SK-N-SH treated with all-trans-retinoic acid at 6 μM for 48 hours (cell line): ENCODE results near the gene DPM3.

Experiments
- ARNTL ChIP-seq: fragments of 450-650 bp; formaldehyde crosslinking; IDR thresholded peaks from 2 replicates; pipeline ENCODE4 v1.5.0; 2020; ENCODE audit warnings: low read depth, mild to moderate bottlenecking, moderate library complexity, borderline replicate concordance
- CREB5 ChIP-seq: fragments of 250-450 bp; sonication (Bioruptor Pico); IDR thresholded peaks from 2 replicates; pipeline ENCODE4 v1.5.1; 2020; ENCODE audit warnings: low read depth, mild to moderate bottlenecking, moderate library complexity
- CSDC2 ChIP-seq: fragments of 250-450 bp; sonication (Bioruptor Pico); IDR thresholded peaks from 2 replicates; pipeline ENCODE4 v1.5.0; 2020; ENCODE audit warnings: mild to moderate bottlenecking, moderate library complexity
- ISL1 ChIP-seq: fragments of 250-450 bp; sonication (Bioruptor Pico); IDR thresholded peaks from 2 replicates; pipeline ENCODE4 v2.1.2; 2022; ENCODE audit warnings: mild to moderate bottlenecking, moderate library complexity
- PATZ1 ChIP-seq: fragments of 250-450 bp; sonication (Bioruptor Pico); IDR thresholded peaks from 2 replicates; pipeline ENCODE4 v1.8.0; 2020; ENCODE audit warnings: mild to moderate bottlenecking, moderate library complexity, borderline replicate concordance
- RARB ChIP-seq: fragments of 250-450 bp; sonication (Bioruptor Pico); IDR thresholded peaks from 2 replicates; pipeline ENCODE4 v1.8.0; 2021; ENCODE audit warnings: mild to moderate bottlenecking, moderate library complexity
- SNAI2 ChIP-seq: fragments of 250-450 bp; sonication (Bioruptor Pico); IDR thresholded peaks from 2 replicates; pipeline ENCODE4 v1.5.0; 2020; ENCODE audit warnings: mild to moderate bottlenecking, moderate library complexity
- TOX ChIP-seq: fragments of 250-450 bp; sonication (Bioruptor Pico); IDR thresholded peaks from 2 replicates; pipeline ENCODE4 v1.8.0; 2021; ENCODE audit warnings: mild to moderate bottlenecking, moderate library complexity, borderline replicate concordance
- ZFP3 ChIP-seq: fragments of 250-450 bp; sonication (Bioruptor Pico); IDR thresholded peaks from 2 replicates; pipeline ENCODE4 v1.5.0; 2020; ENCODE audit warnings: mild to moderate bottlenecking, moderate library complexity
- ZFP30 ChIP-seq: fragments of 450-650 bp; formaldehyde crosslinking; IDR thresholded peaks from 2 replicates; pipeline ENCODE4 v1.5.0; 2022; ENCODE audit warnings: mild to moderate bottlenecking, moderate library complexity
- ZNF70 ChIP-seq: fragments of 450-650 bp; formaldehyde crosslinking; IDR thresholded peaks from 2 replicates; pipeline ENCODE4 v1.5.0; 2020; ENCODE audit warnings: mild to moderate bottlenecking, moderate library complexity

GRCh38 chr1:155103325-155103724, 37.0 kb downstream of the DPM3 start:
- TF ChIP-seq ZFP3 (CRISPR knock-in tag) (no peak), ZNF70 (CRISPR knock-in tag) (no peak), ISL1 (CRISPR knock-in tag) (no peak), ARNTL (no peak), CREB5 (no peak), ZFP30 (CRISPR knock-in tag) (no peak), CSDC2 (no peak), PATZ1 (CRISPR knock-in tag) (no peak), SNAI2 (CRISPR knock-in tag) (no peak), TOX (no peak), RARB (no peak)
